IPS-18a (cell line): ENCODE measurements around the gene PIAS4.

Source experiments
- H3K27ac ChIP-seq: one replicate; pipeline ENCODE4 v1.5.1; 2013; ENCODE audit warnings: low read length
- H3K27me3 ChIP-seq: one replicate; pipeline ENCODE4 v1.6.1; 2013; ENCODE audit warnings: mild to moderate bottlenecking, low read length; ENCODE audit not compliant: control insufficient read depth, insufficient read depth
- H3K36me3 ChIP-seq: one replicate; pipeline ENCODE4 v1.6.1; 2013; ENCODE audit warnings: low read depth, low read length; ENCODE audit not compliant: control insufficient read depth
- H3K4me1 ChIP-seq: one replicate; pipeline ENCODE4 v1.6.1; 2013; ENCODE audit warnings: low read depth, low read length; ENCODE audit not compliant: control insufficient read depth
- H3K4me3 ChIP-seq: one replicate; pipeline ENCODE4 v1.5.1; 2013; ENCODE audit warnings: low read length
- H3K9ac ChIP-seq: one replicate; pipeline ENCODE4 v1.6.1; 2013; ENCODE audit warnings: mild to moderate bottlenecking, low read length, moderate library complexity
- H3K9me3 ChIP-seq: one replicate; pipeline ENCODE4 v1.6.1; 2013; ENCODE audit warnings: low read depth, low read length; ENCODE audit not compliant: control insufficient read depth

The PIAS4 gene

DNA sequence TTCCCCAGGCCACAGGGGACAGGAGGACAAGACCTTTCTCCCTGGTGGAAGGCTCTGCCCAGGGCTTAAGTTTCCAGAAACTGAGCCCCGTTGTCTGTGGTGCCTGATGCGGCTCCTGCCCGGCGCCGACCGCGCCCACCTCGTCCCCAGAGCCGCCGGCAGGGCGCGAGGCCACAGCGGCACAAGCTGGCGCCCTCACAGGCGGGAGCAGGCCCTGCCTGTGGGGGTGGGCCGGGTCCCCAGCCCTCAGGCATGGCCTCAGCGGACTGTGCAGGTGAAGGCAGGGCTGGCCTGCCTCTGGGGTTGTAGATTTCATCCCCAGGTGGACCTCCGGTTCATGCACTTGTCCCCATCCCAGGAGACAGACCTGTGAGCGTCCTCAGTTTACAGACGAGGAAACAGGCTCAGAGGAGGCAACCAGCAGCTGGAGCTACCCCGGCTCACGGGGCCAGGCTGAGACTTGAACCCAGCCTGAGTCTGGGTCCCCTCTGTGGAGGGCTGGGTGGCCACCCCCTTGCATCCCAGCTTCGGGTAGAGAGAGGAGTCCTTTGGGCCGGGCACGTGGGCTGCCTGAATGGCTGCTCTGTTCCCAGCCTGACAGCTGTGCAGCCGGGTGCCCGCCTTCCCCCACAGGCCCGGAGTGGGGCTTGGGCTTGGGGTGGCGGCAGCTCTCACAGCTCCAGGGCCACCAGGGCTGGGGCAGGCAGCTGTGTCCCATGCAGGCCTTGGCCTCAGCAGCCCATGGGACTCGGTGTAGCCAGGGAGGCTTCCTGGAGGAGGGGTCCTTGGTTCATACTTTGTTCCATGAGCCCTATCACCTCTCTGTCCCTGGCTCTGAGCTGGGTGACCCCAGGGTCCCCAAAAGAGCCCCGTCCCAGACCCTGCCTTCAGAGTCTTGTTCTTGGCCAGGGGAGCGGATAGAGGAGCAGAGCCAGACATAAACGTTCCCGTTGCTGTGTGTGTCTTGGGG is 26.8 kb downstream of the PIAS4 start:
- Histone ChIP-seq H3K9ac (no peak overlapping the region), H3K4me1 (no peaks in the 10 kb centered on the region), H3K27me3 (no peaks in the 10 kb centered on the region), H3K27ac (no peak overlapping the region), H3K36me3 (peaks cover 28% of the 10 kb centered on the region), H3K9me3 (no peaks in the 10 kb centered on the region), H3K4me3 (no peak overlapping the region)

DNA sequence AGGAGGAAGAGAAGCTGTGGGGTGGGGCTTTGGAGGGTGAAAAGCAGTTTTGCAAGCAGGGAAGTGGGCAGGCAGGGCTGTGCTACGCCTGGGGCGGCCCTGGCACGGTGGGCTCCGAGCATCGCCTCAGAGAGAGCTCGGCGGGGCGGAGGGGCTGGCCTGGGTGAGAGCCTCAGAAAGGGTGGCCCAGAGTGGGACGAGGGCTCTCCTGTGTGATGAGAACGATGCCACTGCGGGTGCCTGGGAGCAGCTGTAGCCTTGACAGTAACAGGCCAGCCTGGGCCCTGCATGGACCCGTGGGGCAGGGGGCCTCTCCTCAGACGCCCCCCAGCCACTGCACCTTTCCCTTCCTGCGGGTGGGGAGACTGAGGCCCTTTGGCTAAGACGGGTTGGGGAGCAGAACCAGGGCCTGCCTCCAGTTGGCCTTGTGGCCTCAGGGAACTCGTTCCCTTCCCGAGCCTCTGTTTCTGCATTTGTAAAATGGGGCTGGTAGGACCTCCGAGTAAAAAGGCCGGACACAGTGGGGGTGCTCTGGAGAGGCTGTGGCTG is 27.6 kb downstream of the PIAS4 start:
- H3K9me3 ChIP-seq = no peaks in the 10 kb centered on the region
- peaks cover 28% of the 10 kb centered on the region for H3K36me3 ChIP-seq
- H3K27me3 ChIP-seq = no peaks in the 10 kb centered on the region
- H3K9ac ChIP-seq = no peak overlapping the region
- H3K27ac ChIP-seq = no peak overlapping the region
- H3K4me1 ChIP-seq = no peaks in the 10 kb centered on the region
- H3K4me3 ChIP-seq = no peak overlapping the region

DNA sequence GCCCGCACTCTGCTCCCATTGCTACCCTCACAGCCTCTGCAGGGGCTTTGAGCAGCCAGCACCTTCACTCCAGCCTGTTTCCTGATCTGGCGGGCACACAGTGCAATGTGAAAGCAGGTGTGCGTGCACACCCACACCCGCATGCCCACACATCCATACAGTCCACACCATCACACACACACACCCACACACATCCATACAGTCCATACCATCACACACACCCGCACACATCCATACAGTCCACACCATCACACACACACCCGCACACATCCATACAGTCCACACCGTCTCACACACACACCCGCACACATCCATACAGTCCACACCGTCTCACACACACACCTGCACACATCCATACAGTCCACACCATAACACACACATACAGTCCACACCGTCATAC is 28.0 kb downstream of the PIAS4 start:
- Histone ChIP-seq H3K27ac (no peak overlapping the region), H3K9ac (no peak overlapping the region), H3K4me3 (no peak overlapping the region), H3K9me3 (no peaks in the 10 kb centered on the region), H3K4me1 (no peaks in the 10 kb centered on the region), H3K36me3 (peaks cover 27% of the 10 kb centered on the region), H3K27me3 (no peaks in the 10 kb centered on the region)

DNA sequence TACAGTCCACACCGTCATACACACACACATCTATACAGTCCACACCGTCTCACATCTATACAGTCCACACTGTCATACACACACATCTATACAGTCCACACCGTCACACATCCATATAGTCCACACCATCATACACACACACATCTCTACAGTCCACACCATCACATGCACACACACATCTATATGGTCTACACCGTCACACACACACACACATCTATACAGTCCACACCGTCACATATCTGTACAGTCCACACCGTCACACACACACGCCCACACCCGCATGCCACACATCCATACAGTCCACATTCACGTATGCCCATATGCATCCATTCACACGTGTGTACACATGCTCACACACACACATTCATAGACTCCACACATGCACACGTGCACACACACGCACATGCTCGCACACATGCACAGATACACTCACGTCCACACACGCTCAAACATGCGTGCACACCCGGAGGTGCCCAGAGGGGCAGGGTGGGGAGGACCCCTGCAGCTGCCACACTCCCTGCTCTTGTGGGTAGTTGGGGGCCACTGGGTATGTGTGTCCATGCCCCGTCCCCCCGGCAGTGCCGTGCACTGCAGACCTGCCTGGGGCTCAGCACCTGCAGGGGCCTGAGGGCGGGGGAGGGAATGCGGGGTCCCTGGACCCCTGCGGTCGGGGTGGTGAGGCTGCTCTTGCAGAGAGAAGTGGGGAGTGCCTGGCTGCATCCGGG is 29.2 kb downstream of the PIAS4 start:
- Histone ChIP-seq H3K9me3 (no peaks in the 10 kb centered on the region), H3K9ac (no peak overlapping the region), H3K27me3 (no peaks in the 10 kb centered on the region), H3K4me3 (no peak overlapping the region), H3K4me1 (no peaks in the 10 kb centered on the region), H3K27ac (no peak overlapping the region), H3K36me3 (peaks cover 25% of the 10 kb centered on the region)

DNA sequence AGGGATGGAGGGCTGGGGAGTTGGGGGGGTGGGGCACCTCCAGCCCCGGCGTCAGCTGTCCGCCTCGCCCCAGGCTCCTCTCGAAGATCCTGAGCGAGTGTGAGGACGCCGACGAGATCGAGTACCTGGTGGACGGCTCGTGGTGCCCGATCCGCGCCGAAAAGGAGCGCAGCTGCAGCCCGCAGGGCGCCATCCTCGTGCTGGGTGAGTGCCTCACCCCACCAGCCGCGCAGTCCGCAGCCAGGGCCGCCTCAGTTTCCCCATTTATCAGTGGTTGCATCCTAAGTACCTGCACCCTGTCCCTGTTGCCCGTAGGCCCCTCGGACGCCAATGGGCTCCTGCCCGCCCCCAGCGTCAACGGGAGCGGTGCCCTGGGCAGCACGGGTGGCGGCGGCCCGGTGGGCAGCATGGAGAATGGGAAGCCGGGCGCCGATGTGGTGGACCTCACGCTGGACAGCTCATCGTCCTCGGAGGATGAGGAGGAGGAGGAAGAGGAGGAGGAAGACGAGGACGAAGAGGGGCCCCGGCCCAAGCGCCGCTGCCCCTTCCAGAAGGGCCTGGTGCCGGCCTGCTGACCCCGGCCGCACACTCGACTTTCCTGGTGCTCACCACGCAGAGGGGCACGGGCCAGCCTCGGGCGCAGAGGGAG is 29.9 kb downstream of the PIAS4 start:
- no peak overlapping the region for H3K4me3 ChIP-seq
- H3K9ac ChIP-seq = no peak overlapping the region
- no peaks in the 10 kb centered on the region for H3K4me1 ChIP-seq
- H3K27ac ChIP-seq = no peak overlapping the region
- peaks cover 25% of the 10 kb centered on the region for H3K36me3 ChIP-seq
- no peaks in the 10 kb centered on the region for H3K9me3 ChIP-seq
- H3K27me3 ChIP-seq = no peaks in the 10 kb centered on the region

DNA sequence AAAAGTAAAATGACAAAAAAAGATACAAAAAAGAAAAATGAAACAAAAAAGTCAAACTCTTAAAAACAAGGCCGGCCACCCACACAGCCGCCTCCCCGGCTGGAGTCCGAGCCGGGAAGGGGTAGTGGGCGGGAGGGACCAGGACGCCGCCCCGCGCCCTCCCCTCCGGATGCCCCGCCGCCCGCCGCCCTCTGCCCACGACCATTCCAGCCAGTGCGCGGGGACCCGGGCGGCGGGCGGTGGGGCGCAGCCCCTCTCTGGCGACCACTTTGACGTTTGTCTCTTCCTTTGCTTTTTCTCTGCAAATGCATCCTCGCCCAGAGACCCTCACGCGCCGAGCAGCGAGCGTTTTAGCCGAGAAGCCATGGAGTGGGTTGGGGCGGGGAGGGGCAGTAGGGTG is 30.5 kb downstream of the PIAS4 start:
- Histone ChIP-seq H3K9ac (no peak overlapping the region), H3K9me3 (no peaks in the 10 kb centered on the region), H3K27ac (no peak overlapping the region), H3K36me3 (peaks cover 23% of the 10 kb centered on the region), H3K4me1 (no peaks in the 10 kb centered on the region), H3K4me3 (no peak overlapping the region), H3K27me3 (no peaks in the 10 kb centered on the region)

GRCh38 chr19:4038661-4039423 is 31.3 kb downstream of the PIAS4 start:
- no peaks in the 10 kb centered on the region for H3K27me3 ChIP-seq
- H3K36me3 ChIP-seq = peaks cover 16% of the 10 kb centered on the region
- H3K9ac ChIP-seq = no peak overlapping the region
- H3K4me3 ChIP-seq = no peak overlapping the region
- no peaks in the 10 kb centered on the region for H3K4me1 ChIP-seq
- no peak overlapping the region for H3K27ac ChIP-seq
- H3K9me3 ChIP-seq = no peaks in the 10 kb centered on the region

DNA sequence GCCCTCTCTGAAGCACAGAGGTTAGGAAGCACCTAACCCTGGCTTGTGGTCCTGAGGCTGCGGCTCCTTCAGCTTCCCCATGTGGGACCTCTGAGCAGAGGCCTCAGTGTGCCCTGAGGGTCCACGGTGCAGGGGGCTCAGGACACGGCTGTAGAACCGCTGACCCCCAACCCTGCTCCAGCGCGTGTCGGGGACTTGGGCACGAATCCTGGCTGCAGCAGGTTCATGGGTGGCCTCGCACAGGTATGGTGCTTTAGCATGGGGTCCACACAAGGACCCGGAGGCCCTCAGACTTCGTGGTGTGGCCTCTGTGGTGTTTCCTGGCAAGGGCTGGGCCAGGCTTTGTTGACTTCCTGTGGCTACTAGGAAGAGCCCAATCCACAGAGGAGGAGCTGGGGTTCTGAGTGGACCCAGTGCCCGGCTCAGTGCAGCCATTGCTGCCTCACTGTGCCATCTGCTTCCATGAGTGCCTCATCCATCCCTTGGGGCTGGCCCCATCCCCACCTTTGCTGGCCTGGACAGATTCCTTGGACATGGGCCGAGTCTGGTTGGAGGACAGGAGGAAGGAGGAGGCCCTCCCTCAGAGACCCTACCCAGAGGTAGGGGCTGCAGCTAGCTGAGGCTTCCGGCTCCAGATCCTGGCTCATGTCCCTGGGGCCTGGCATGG is 34.7 kb downstream of the PIAS4 start:
- Histone ChIP-seq H3K4me3 (no peak overlapping the region), H3K27me3 (no peaks in the 10 kb centered on the region), H3K4me1 (no peaks in the 10 kb centered on the region), H3K27ac (no peak overlapping the region), H3K9me3 (no peaks in the 10 kb centered on the region), H3K36me3 (no peaks in the 10 kb centered on the region), H3K9ac (no peak overlapping the region)

- H3K36me3 ChIP-seq = no peaks in the 10 kb centered on the region
- no peaks in the 10 kb centered on the region for H3K9me3 ChIP-seq
Observed at GRCh38 chr19:4042731-4043082, 35.2 kb downstream of the PIAS4 start.

DNA sequence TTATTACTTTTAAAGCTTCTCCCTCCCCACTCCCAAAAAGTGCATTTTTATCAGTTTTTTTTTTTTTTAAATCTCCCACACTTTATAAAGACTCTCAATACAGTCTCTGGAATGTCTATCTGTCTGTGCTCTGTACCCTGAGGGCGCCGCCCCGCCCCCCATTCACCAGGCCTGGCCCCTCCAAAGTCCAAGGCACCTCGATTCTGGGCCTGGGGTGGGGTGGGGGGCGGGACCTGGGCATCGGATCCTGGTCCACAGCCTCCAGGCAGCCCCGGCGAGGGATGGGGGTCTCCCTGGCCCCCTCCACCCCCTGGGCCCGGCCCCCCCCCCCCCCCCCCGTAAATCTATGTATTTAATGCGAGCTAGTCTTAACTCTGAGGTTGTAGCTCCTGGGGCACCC is 35.9 kb downstream of the PIAS4 start:
- Histone ChIP-seq H3K4me1 (no peaks in the 10 kb centered on the region), H3K36me3 (no peaks in the 10 kb centered on the region), H3K27me3 (no peaks in the 10 kb centered on the region), H3K9ac (no peak overlapping the region), H3K4me3 (no peak overlapping the region), H3K9me3 (no peaks in the 10 kb centered on the region), H3K27ac (no peak overlapping the region)

More at GRCh38 chr19:4042731-4043082, 35.2 kb downstream of the PIAS4 start:
- Histone ChIP-seq H3K27me3 (no peaks in the 10 kb centered on the region), H3K27ac (no peak overlapping the region), H3K4me1 (no peaks in the 10 kb centered on the region), H3K4me3 (no peak overlapping the region), H3K9ac (no peak overlapping the region)
